ENCODE data around the gene ERVW-1.

DNA sequence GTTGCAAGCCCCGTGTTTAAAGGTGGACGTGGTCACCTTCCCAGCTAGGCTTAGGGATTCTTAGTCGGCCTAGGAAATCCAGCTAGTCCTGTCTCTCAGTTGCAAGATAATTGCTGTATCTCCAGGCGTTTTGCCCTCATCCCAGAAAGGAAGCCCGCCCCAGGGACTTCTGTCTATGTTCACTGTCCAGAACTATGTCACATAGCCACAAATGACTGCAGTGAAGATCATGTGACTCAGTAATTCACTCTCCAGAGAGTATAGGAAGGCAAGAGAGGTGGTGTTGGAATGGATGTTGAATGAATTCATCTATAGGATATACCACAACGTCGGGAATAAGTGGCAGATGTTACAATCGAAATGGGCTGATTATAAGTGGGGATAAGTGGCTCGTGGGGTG lies 349 bp upstream of the ERVW-1 start:
- TF ChIP-seq POLR2A (IDR thresholded peaks at IDR 0.05): no peak
- TF ChIP-seq, protein P1, sequence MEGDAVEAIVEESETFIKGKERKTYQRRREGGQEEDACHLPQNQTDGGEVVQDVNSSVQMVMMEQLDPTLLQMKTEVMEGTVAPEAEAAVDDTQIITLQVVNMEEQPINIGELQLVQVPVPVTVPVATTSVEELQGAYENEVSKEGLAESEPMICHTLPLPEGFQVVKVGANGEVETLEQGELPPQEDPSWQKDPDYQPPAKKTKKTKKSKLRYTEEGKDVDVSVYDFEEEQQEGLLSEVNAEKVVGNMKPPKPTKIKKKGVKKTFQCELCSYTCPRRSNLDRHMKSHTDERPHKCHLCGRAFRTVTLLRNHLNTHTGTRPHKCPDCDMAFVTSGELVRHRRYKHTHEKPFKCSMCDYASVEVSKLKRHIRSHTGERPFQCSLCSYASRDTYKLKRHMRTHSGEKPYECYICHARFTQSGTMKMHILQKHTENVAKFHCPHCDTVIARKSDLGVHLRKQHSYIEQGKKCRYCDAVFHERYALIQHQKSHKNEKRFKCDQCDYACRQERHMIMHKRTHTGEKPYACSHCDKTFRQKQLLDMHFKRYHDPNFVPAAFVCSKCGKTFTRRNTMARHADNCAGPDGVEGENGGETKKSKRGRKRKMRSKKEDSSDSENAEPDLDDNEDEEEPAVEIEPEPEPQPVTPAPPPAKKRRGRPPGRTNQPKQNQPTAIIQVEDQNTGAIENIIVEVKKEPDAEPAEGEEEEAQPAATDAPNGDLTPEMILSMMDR (IDR thresholded peaks at IDR 0.05): no peak

Measured in upper lobe of left lung (tissue), 4 donors.